Mesenchymal stem cell (in vitro differentiated cells and primary cell): ENCODE measurements around the gene TTC33.

ENCODE experiments used
- DNase-seq: peaks from one replicate; pipeline ENCODE4 v3.0.0-alpha.2; 2013
- H2AFZ ChIP-seq: one replicate; pipeline ENCODE4 v1.6.1; 2013; ENCODE audit warnings: low read depth, mild to moderate bottlenecking, control low read depth, inconsistent platforms, low read length, moderate library complexity
- H2AK5ac ChIP-seq: 2 replicates; pipeline ENCODE4 v1.6.1; 2013; ENCODE audit warnings: low read length, moderate library complexity, mild to moderate bottlenecking, inconsistent platforms; ENCODE audit not compliant: severe bottlenecking
- H2BK120ac ChIP-seq: one replicate; pipeline ENCODE4 v1.6.1; 2013; ENCODE audit warnings: low read depth, mild to moderate bottlenecking, inconsistent platforms, low read length, moderate library complexity
- H2BK12ac ChIP-seq, 2 experiments: one replicate each; pipeline ENCODE4 v1.6.1; 2013; ENCODE audit warnings: inconsistent platforms in 2 of 2, low read length in 2 of 2, mild to moderate bottlenecking in 2 of 2, moderate library complexity in 2 of 2, control low read depth in 1 of 2
- H2BK15ac ChIP-seq: one replicate; pipeline ENCODE4 v1.6.1; 2013; ENCODE audit warnings: mild to moderate bottlenecking, low read depth, inconsistent platforms; ENCODE audit not compliant: poor library complexity, severe bottlenecking
- H2BK5ac ChIP-seq: 2 replicates; pipeline ENCODE4 v1.6.1; 2013; ENCODE audit warnings: low read depth, mild to moderate bottlenecking, low read length, control low read depth, inconsistent platforms; ENCODE audit not compliant: poor library complexity, severe bottlenecking
- H3K14ac ChIP-seq, 2 experiments: one replicate each; pipeline ENCODE4 v1.6.1; 2013; ENCODE audit warnings: inconsistent platforms in 2 of 2, low read length in 2 of 2, control low read depth in 1 of 2, mild to moderate bottlenecking in 1 of 2, moderate library complexity in 1 of 2
- H3K18ac ChIP-seq, 2 experiments: one replicate each; pipeline ENCODE4 v1.6.1; 2013; ENCODE audit warnings: inconsistent platforms in 2 of 2, low read length in 2 of 2, control low read depth in 1 of 2, low read depth in 1 of 2, mild to moderate bottlenecking in 1 of 2
- H3K23ac ChIP-seq, 2 experiments: one replicate each; pipeline ENCODE4 v1.6.1; 2013; ENCODE audit warnings: inconsistent platforms in 2 of 2, low read length in 2 of 2, mild to moderate bottlenecking in 2 of 2, moderate library complexity in 2 of 2, control low read depth in 1 of 2
- H3K27ac ChIP-seq: 2 replicates; pipeline ENCODE4 v1.5.1; 2013; ENCODE audit warnings: mild to moderate bottlenecking, moderate library complexity, low read length, control low read depth, inconsistent platforms; ENCODE audit not compliant: poor library complexity, severe bottlenecking
- H3K27me3 ChIP-seq, 2 experiments: 2 replicates each; pipeline versions ENCODE4 v1.6.1 to v1.7.0; 2013; ENCODE audit warnings: low read length in 2 of 2, mild to moderate bottlenecking in 2 of 2, moderate library complexity in 2 of 2, control low read depth in 1 of 2, inconsistent platforms in 1 of 2; ENCODE audit not compliant: control insufficient read depth in 1 of 2, insufficient read depth in 1 of 2
- H3K36me3 ChIP-seq, 2 experiments: 2 replicates each; pipeline versions ENCODE4 v1.6.1 to v1.7.0; 2013; ENCODE audit warnings: low read length in 2 of 2, control low read depth in 1 of 2, inconsistent platforms in 1 of 2, low read depth in 1 of 2, mild to moderate bottlenecking in 1 of 2; ENCODE audit not compliant: insufficient read depth in 2 of 2, control insufficient read depth in 1 of 2
- H3K4ac ChIP-seq, 2 experiments: one replicate each; pipeline ENCODE4 v1.6.1; 2013; ENCODE audit warnings: inconsistent platforms in 2 of 2, low read length in 2 of 2, mild to moderate bottlenecking in 2 of 2, moderate library complexity in 2 of 2, control low read depth in 1 of 2, low read depth in 1 of 2
- H3K4me1 ChIP-seq: 2 replicates; pipeline ENCODE4 v1.6.1; 2013; ENCODE audit warnings: low read depth, low read length, control low read depth; ENCODE audit not compliant: control insufficient read depth, insufficient read depth
- H3K4me2 ChIP-seq: 2 replicates; pipeline ENCODE4 v1.6.1; 2013; ENCODE audit warnings: low read length, mild to moderate bottlenecking, inconsistent platforms; ENCODE audit not compliant: poor library complexity, severe bottlenecking
- H3K4me3 ChIP-seq, 2 experiments: 2 replicates each; pipeline versions ENCODE4 v1.5.1 to v1.7.0; 2013; ENCODE audit warnings: low read length in 2 of 2, mild to moderate bottlenecking in 2 of 2, control low read depth in 1 of 2, low read depth in 1 of 2; ENCODE audit not compliant: insufficient read depth in 1 of 2
- H3K79me1 ChIP-seq: replicated peaks from 2 replicates; pipeline ENCODE4 v1.6.1; 2013; ENCODE audit warnings: mild to moderate bottlenecking, control low read depth, low read length, inconsistent platforms; ENCODE audit not compliant: poor library complexity, severe bottlenecking
- H3K9ac ChIP-seq: 2 replicates; pipeline ENCODE4 v1.7.0; 2013; ENCODE audit warnings: mild to moderate bottlenecking, low read length, moderate library complexity
- H3K9me3 ChIP-seq: 2 replicates; pipeline ENCODE4 v1.7.0; 2013; ENCODE audit warnings: mild to moderate bottlenecking, low read length; ENCODE audit not compliant: control insufficient read depth
- H4K8ac ChIP-seq: one replicate; pipeline ENCODE4 v1.6.1; 2013; ENCODE audit warnings: inconsistent platforms, mild to moderate bottlenecking, low read length, moderate library complexity
- H4K91ac ChIP-seq: one replicate; pipeline ENCODE4 v1.6.1; 2013; ENCODE audit warnings: mild to moderate bottlenecking, low read length, inconsistent platforms
- WGBS: methylation state at CpG from one replicate; pipeline ENCODE4 v1.1.7; 2013; ENCODE audit warnings: mixed read lengths; 5-methylcytosine and 5-hydroxymethylcytosine counted together

TTC33 gene

GRCh38 chr5:40678026-40678425 is 77.7 kb downstream of the TTC33 start:
- Histone ChIP-seq H3K27ac (peak overlapping the region; percentile 23), H3K79me1 (no peaks in the 10 kb centered on the region), H2BK5ac (no peak overlapping the region), H3K4me1 (peaks cover 13% of the 10 kb centered on the region), H3K9me3 (no peaks in the 10 kb centered on the region), H3K4me2 (peak overlapping the region; percentile 24), H3K23ac (no peak overlapping the region), H3K9ac (peak overlapping the region; percentile 73), H2BK120ac (no peak overlapping the region), H3K14ac (no peak overlapping the region), H3K36me3 (no peaks in the 10 kb centered on the region), H3K4me3 (peak overlapping the region in 1 of 2 experiments; percentile 85), H2BK12ac (no peak overlapping the region), H4K91ac (no peak overlapping the region), H2AK5ac (no peak overlapping the region), H3K27me3 (no peaks in the 10 kb centered on the region), H2AFZ (no peak overlapping the region), H2BK15ac (no peak overlapping the region), H3K4ac (no peak overlapping the region), H3K18ac (no peak overlapping the region), H4K8ac (no peak overlapping the region)
- 30% methylated on average over 1 of the region's 2 CpGs for WGBS
- no peak for DNase-seq

GRCh38 chr5:40677456-40677855 is 78.3 kb downstream of the TTC33 start:
- Histone ChIP-seq H3K4me2 (no peak overlapping the region), H2BK12ac (no peak overlapping the region), H2BK120ac (no peak overlapping the region), H3K23ac (no peak overlapping the region), H4K8ac (no peak overlapping the region), H3K4ac (no peak overlapping the region), H2AFZ (no peak overlapping the region), H3K9me3 (no peaks in the 10 kb centered on the region), H3K27me3 (no peaks in the 10 kb centered on the region), H3K4me1 (peaks cover 13% of the 10 kb centered on the region), H3K18ac (no peak overlapping the region), H3K79me1 (no peaks in the 10 kb centered on the region), H2BK5ac (no peak overlapping the region), H4K91ac (no peak overlapping the region), H3K36me3 (no peaks in the 10 kb centered on the region), H3K9ac (peak overlapping the region; percentile 7), H3K4me3 (peak overlapping the region in 1 of 2 experiments; percentile 85), H3K14ac (no peak overlapping the region), H2AK5ac (no peak overlapping the region), H3K27ac (peak overlapping the region; percentile 70), H2BK15ac (no peak overlapping the region)
- WGBS: no CpG with 5 or more reads among the region's 2 CpGs
- DNase-seq: no peak

GRCh38 chr5:40676613-40677343 is 79.0 kb downstream of the TTC33 start:
- 58% methylated on average over 3 of the region's 3 CpGs for WGBS

GRCh38 chr5:40675396-40676133 is 80.2 kb downstream of the TTC33 start:
- Histone ChIP-seq H3K4me2 (no peak overlapping the region), H2BK120ac (no peak overlapping the region), H2BK5ac (no peak overlapping the region), H3K27ac (no peak overlapping the region), H4K8ac (peak overlapping the region; percentile 42), H2BK15ac (no peak overlapping the region), H2AK5ac (peak overlapping the region; percentile 21), H3K18ac (no peak overlapping the region), H2BK12ac (no peak overlapping the region), H3K4ac (no peak overlapping the region), H3K4me1 (peaks cover 2% of the 10 kb centered on the region), H3K9me3 (no peaks in the 10 kb centered on the region), H3K23ac (no peak overlapping the region), H4K91ac (no peak overlapping the region), H3K14ac (no peak overlapping the region), H3K79me1 (no peaks in the 10 kb centered on the region), H3K4me3 (no peak overlapping the region), H3K27me3 (no peaks in the 10 kb centered on the region), H2AFZ (no peak overlapping the region), H3K9ac (no peak overlapping the region), H3K36me3 (no peaks in the 10 kb centered on the region)
- WGBS: 94% methylated on average over 7 of the region's 7 CpGs
- no peak for DNase-seq

More at GRCh38 chr5:40676613-40677343, 79.0 kb downstream of the TTC33 start:
- no peak overlapping the region for H3K18ac ChIP-seq
- H2AFZ ChIP-seq: no peak overlapping the region
- peak overlapping the region in 1 of 2 experiments; percentile 23 for H3K4me3 ChIP-seq
- peak overlapping the region; percentile 70 for H3K27ac ChIP-seq
- DNase-seq: peak; percentile 59
- H3K9ac ChIP-seq: peak overlapping the region; percentile 7
- no peaks in the 10 kb centered on the region for H3K36me3 ChIP-seq
- H2BK15ac ChIP-seq: no peak overlapping the region
- H3K4ac ChIP-seq: no peak overlapping the region
- H3K79me1 ChIP-seq: no peaks in the 10 kb centered on the region
- H3K14ac ChIP-seq: no peak overlapping the region
- no peak overlapping the region for H3K23ac ChIP-seq
- H3K9me3 ChIP-seq: no peaks in the 10 kb centered on the region
- no peak overlapping the region for H2AK5ac ChIP-seq
- H2BK120ac ChIP-seq: no peak overlapping the region
- H3K4me1 ChIP-seq: peaks cover 12% of the 10 kb centered on the region
- H4K8ac ChIP-seq: no peak overlapping the region
- H2BK12ac ChIP-seq: peak overlapping the region in 1 of 2 experiments; percentile 27
- peak overlapping the region; percentile 38 for H3K4me2 ChIP-seq
- no peak overlapping the region for H2BK5ac ChIP-seq
- H3K27me3 ChIP-seq: no peaks in the 10 kb centered on the region
- H4K91ac ChIP-seq: no peak overlapping the region
